Testis (tissue), 2 donors: ENCODE results near the gene R3HDM2.

Experiments
- CTCF ChIP-seq, 3 experiments: fragments of 450-650 bp in 2 of 3; fragments of 200-600 bp in 1 of 3; sonication (generic) in 1 of 3; IDR thresholded peaks; one replicate each; pipeline ENCODE4 v1.5.1; 2016 to 2019; ENCODE audit warnings: antibody characterized with exemption in 3 of 3, mild to moderate bottlenecking in 2 of 3, moderate library complexity in 1 of 3
- POLR2A ChIP-seq: fragments of 450-650 bp; IDR thresholded peaks from one replicate; pipeline ENCODE4 v1.6.1; 2017; ENCODE audit warnings: antibody characterized with exemption, mild to moderate bottlenecking, moderate library complexity

- no peak for TF ChIP-seq CTCF (IDR thresholded peaks at IDR 0.05)
- TF ChIP-seq POLR2A, result no peak
Measured at GRCh38 chr12:57225680-57226210, 205.1 kb downstream of the R3HDM2 start.
